Measurements from ENCODE around the gene PRKCA.
A peak's percentile ranks its signal among the peaks of the same experiment; 100 is the strongest.

Gene PRKCA

DNA sequence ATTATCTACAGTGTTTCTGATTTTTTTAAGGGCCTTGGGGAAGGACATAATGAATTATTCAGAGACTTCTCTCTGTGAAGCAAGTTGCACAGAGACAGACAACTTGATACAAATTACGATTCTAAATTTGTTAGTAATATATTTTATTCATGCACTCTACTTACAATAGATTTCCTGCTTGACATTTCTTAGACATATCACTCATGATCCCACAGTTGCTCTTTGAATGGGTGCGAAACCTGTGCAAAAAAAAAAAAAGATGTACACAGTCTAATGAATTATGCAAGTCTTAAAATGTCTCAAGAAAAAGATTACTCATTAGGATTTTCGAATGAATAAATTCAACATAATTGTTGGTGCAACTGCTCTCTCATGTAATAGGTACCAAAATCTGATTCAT lies 254.8 kb downstream of the PRKCA start:
- no peak overlapping the region for H3K4me3 ChIP-seq (ENCODE audit: low read length)
- no peak for DNase-seq (ENCODE audit: low read depth)
- TF ChIP-seq, protein P1, sequence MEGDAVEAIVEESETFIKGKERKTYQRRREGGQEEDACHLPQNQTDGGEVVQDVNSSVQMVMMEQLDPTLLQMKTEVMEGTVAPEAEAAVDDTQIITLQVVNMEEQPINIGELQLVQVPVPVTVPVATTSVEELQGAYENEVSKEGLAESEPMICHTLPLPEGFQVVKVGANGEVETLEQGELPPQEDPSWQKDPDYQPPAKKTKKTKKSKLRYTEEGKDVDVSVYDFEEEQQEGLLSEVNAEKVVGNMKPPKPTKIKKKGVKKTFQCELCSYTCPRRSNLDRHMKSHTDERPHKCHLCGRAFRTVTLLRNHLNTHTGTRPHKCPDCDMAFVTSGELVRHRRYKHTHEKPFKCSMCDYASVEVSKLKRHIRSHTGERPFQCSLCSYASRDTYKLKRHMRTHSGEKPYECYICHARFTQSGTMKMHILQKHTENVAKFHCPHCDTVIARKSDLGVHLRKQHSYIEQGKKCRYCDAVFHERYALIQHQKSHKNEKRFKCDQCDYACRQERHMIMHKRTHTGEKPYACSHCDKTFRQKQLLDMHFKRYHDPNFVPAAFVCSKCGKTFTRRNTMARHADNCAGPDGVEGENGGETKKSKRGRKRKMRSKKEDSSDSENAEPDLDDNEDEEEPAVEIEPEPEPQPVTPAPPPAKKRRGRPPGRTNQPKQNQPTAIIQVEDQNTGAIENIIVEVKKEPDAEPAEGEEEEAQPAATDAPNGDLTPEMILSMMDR (conservative IDR thresholded peaks at IDR 0.05; ENCODE audit: low read length): no peak

DNA sequence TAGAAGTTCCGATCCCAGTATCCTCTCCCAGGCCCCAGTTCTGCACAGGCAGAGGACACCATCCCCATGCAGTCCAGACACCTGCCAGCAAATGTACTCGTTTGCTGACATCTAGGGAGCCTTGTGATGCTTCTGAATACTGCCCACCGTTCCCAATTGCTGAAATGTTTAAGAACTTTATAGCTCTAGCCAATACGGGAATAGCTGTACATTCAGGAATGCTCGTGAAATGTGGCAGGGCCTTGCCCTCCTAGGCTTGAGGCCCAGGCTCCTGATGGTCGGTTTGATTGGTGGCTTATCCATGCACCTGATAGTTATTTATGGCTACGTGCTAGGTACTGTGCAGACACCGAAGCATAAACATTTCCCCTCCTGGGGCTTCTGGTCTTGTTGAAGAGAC lies 255.5 kb downstream of the PRKCA start:
- DNase-seq (ENCODE audit: low read depth): no peak
- TF ChIP-seq, protein P1 (conservative IDR thresholded peaks at IDR 0.05; ENCODE audit: low read length): no peak

DNA sequence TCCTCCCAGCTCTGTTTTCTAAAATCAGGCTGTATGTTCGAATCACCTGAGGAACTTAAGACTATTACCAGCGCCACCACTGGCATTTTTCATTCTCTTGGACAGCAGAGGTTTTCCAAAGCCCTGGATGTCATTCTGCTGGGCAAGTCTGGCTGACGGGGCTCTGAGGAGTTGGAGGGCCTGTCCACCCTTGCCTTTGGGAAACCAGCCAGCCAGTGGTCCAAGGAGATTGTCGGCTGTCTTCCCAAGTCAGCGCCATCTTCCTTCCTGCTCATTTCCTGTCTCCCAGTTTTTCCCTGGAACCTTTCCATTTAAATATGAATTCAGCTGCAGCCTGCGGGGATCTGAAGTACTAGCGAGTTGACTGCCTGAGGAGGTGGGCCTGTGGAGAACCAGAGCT lies 258.3 kb downstream of the PRKCA start:
- no peak for DNase-seq (ENCODE audit: low read depth)
- TF ChIP-seq, protein P1 (conservative IDR thresholded peaks at IDR 0.05; ENCODE audit: low read length): no peak
- no peak overlapping the region for H3K4me3 ChIP-seq (ENCODE audit: low read length)

More for the DNA sequence above, 255.5 kb downstream of the PRKCA start:
- H3K4me3 ChIP-seq (ENCODE audit: low read length): no peak overlapping the region

DNA sequence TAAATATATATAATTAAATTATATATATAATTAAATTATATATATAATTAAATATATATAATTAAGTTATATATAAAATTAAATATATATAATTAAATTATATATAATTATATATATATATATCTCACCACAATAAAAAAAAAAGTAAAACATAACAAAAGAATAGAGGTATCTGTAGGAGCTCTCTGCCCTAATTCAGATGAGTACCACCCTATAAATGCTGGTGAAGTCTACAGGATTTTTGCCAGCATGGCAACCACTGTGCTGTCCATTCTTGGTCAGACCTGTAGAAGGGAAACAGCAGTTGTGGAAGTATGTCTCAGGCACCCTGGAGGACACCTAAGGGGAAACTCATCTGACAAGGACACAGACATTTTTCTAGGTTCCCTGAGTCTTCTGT lies 259.7 kb downstream of the PRKCA start:
- no peak overlapping the region for H3K4me3 ChIP-seq (ENCODE audit: low read length)
- no peak for DNase-seq (ENCODE audit: low read depth)
- TF ChIP-seq, protein P1 (conservative IDR thresholded peaks at IDR 0.05; ENCODE audit: low read length): no peak

DNA sequence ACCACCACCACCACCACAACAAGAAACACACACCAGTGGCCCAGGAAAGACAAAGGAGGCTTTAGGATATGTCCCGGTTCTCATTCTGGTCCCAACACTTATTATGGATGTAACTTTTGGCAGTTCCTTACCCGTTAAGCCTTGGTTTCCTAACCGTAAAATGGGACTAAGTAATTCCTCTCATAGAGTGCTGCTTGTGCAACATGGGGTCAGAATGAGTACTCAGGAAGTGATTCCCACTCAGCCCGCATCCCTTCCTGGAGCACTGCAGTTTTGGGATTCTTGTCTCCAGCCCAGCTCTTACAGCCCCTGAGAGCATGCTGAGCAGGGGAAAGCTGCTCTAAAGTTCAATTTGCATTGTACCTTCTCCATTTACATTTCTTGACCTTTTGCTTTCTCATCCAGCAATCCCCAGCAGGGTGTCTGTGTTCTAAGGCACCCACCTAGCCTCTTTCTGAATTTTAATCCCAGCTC lies 262.6 kb downstream of the PRKCA start:
- no peak overlapping the region for H3K4me3 ChIP-seq (ENCODE audit: low read length)
- peak; percentile 71 for DNase-seq (ENCODE audit: low read depth)
- TF ChIP-seq, protein P1 (conservative IDR thresholded peaks at IDR 0.05; ENCODE audit: low read length): no peak

DNA sequence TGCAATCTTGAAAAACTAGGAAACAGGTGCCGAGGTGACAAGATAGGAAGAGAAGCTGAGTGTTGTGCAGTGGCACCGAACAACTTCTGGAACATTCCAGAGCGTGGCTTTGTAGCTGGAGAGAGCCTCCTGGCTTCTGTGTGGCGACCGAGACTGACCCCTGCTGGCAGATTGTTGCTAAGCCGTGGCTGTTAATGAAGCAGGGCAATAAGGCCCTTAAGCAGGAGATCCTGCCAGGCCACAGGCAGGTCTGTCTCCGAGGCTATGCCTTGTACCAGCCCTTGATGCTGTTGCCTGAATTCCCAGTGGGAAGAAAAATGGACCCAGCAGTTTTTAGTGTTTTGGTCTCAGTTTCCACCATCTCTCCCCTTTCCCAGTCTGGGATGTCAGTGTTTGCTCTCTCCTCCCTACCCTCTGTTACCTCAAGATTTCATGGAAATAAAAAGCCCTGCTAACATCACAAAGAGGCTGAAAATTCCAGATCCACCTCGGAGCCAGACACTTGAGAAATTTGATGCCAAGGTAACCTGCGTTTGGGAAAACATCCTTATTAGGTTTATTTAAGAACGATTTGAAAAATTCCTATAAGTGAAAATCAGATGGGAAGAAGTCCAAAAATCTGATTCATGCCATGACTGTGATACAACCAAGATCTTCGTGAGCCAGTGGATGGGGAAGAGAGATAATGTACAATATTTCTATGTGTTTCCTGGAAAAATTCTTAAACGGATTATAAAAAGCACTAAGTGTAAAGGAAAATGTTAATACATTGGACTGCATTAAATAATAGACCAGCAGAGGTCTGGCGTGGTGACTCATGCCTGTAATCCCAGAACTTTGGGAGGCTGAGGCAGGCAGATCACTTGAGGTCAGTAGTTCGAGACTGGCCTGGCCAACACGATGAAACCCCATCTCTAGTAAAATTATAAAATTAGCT lies 265.1 kb downstream of the PRKCA start:
- no peak overlapping the region for H3K4me3 ChIP-seq (ENCODE audit: low read length)
- TF ChIP-seq, protein P1 (conservative IDR thresholded peaks at IDR 0.05; ENCODE audit: low read length): peak; percentile 94
- DNase-seq (ENCODE audit: low read depth): peak; percentile 81

DNA sequence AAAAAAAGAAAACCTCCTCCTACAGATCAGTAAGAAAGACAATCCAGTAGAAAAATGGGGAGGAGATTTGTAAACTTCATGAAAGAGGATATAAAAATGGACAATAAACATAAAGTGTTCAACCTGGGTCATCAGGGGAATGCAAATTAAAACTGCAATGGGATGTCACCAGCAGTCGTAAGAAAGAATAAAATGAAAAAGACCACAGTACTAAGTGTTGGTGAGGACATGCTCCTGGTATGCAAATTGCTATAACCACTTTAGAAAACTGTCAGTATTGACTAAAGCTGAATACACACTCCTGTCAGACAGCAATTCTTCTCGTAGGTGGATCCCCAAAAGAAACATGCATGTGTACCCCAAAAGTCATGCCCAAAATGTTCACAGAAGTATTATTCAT lies 267.2 kb downstream of the PRKCA start:
- no peak overlapping the region for H3K4me3 ChIP-seq (ENCODE audit: low read length)
- TF ChIP-seq, protein P1 (conservative IDR thresholded peaks at IDR 0.05; ENCODE audit: low read length): no peak
- DNase-seq (ENCODE audit: low read depth): no peak
